GM12891 (cell line): ENCODE results near the gene TRPV5.

Experiments used
- POLR2A ChIP-seq: IDR thresholded peaks from 2 replicates; pipeline ENCODE4 v1.6.1; 2011; ENCODE audit warnings: low read depth, low read length, control low read depth
- POLR2AphosphoS5 ChIP-seq: IDR thresholded peaks from 2 replicates; pipeline ENCODE4 v1.6.1; 2011; ENCODE audit warnings: low read depth, low read length, control low read depth
- TAF1 ChIP-seq: IDR thresholded peaks from 2 replicates; pipeline ENCODE4 v1.6.1; 2011; ENCODE audit warnings: low read depth, low read length, control low read depth

DNA sequence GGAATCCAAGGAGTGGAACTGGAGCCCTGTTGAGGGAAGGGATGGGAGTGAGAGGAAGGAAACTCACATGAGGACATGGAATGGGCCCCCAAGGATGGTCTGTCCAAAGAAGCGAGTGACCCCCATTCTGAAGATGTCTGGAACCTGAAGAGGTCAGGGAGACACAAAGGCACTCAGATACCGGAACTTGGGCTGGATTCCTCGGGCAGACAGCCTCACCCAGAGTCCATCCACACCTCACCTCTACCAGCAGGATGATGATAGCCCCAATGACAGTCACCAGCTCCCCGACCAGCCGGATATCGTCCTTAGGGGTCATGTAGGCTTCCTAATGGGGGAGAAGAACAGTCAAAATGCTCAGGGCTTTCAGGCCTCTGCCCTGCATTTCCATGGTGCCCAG lies 58.7 kb downstream of the TRPV5 start:
- TF ChIP-seq TAF1 = no peak
- TF ChIP-seq POLR2A = no peak
- TF ChIP-seq POLR2AphosphoS5 = no peak
